HEK293 (cell line): ENCODE data around the gene SRPK3.

Source experiments
- CTCF ChIA-PET: fragments of 350-600 bp; formaldehyde crosslinking; extraction: SDS; loops from one replicate; lab custom pipeline; 2021; ENCODE audit warnings: antibody characterized with exemption; lab: Yijun Ruan, JAX
- POLR2A ChIA-PET: fragments of 300-600 bp; formaldehyde crosslinking; extraction: SDS; loops from one replicate; lab custom pipeline; 2020; ENCODE audit warnings: antibody characterized with exemption, inconsistent platforms; lab: Yijun Ruan, JAX
- H3K27ac ChIP-seq: fragments of 200-500 bp; sonication (Bioruptor generic); 2 replicates; pipeline ENCODE4 v1.5.1; 2014; ENCODE audit warnings: low read depth, low read length, control low read depth, inconsistent platforms; ENCODE audit errors: extremely low read depth
- H3K36me3 ChIP-seq, 2 experiments: fragments of 200-500 bp in 1 of 2; sonication (Bioruptor generic) in 1 of 2; 1 replicate in 1 of 2; 2 replicates in 1 of 2; pipeline ENCODE4 v1.5.1; 2014 to 2017; ENCODE audit warnings: inconsistent platforms in 2 of 2, low read length in 2 of 2; ENCODE audit not compliant: control insufficient read depth in 2 of 2, insufficient read depth in 1 of 2
- H3K4me1 ChIP-seq: fragments of 200-500 bp; sonication (Bioruptor generic); 2 replicates; pipeline ENCODE4 v1.5.1; 2014; ENCODE audit warnings: mild to moderate bottlenecking, low read length, inconsistent platforms; ENCODE audit not compliant: control insufficient read depth, insufficient read depth
- H3K4me3 ChIP-seq: 2 replicates; pipeline ENCODE4 v1.5.1; 2011; ENCODE audit warnings: low read depth, mild to moderate bottlenecking, control low read depth, low read length, moderate library complexity
- H3K9me3 ChIP-seq: fragments of 200-500 bp; sonication (Bioruptor generic); 2 replicates; pipeline ENCODE4 v1.5.1; 2014; ENCODE audit warnings: low read depth, low read length, inconsistent platforms; ENCODE audit not compliant: control insufficient read depth, insufficient read depth
- SP3 ChIP-seq: fragments of 450-650 bp; formaldehyde crosslinking; IDR thresholded peaks from 2 replicates; pipeline ENCODE4 v1.5.1; 2016; ENCODE audit warnings: missing biosample characterization, missing genetic modification characterization
- ZEB2 ChIP-seq: fragments of 450-650 bp; formaldehyde crosslinking; IDR thresholded peaks from 2 replicates; pipeline ENCODE4 v1.5.1; 2016; ENCODE audit warnings: missing biosample characterization, missing genetic modification characterization
- ZFHX2 ChIP-seq: fragments of 450-650 bp; formaldehyde crosslinking; conservative IDR thresholded peaks from 2 replicates; pipeline ENCODE4 v1.5.1; 2016; ENCODE audit warnings: missing biosample characterization, missing genetic modification characterization
- ZNF157 ChIP-seq: fragments of 450-650 bp; formaldehyde crosslinking; IDR thresholded peaks from 2 replicates; pipeline ENCODE4 v1.5.1; 2016; ENCODE audit warnings: missing biosample characterization, missing genetic modification characterization
- ZNF335 ChIP-seq: fragments of 450-650 bp; formaldehyde crosslinking; conservative IDR thresholded peaks from 2 replicates; pipeline ENCODE4 v1.5.1; 2016; ENCODE audit warnings: missing biosample characterization, missing genetic modification characterization
- ZNF391 ChIP-seq: fragments of 450-650 bp; formaldehyde crosslinking; IDR thresholded peaks from 2 replicates; pipeline ENCODE4 v1.5.1; 2016; ENCODE audit warnings: low read depth, missing biosample characterization, missing genetic modification characterization, borderline replicate concordance
- ZNF549 ChIP-seq: fragments of 450-650 bp; IDR thresholded peaks from 2 replicates; pipeline ENCODE4 v1.5.1; 2018; ENCODE audit warnings: missing biosample characterization, missing genetic modification characterization, mild to moderate bottlenecking, inconsistent platforms, moderate library complexity
- ZNF621 ChIP-seq: fragments of 450-650 bp; formaldehyde crosslinking; IDR thresholded peaks from 2 replicates; pipeline ENCODE4 v1.5.1; 2017; ENCODE audit warnings: missing biosample characterization, missing genetic modification characterization
- ZNF654 ChIP-seq: fragments of 450-650 bp; formaldehyde crosslinking; IDR thresholded peaks from 2 replicates; pipeline ENCODE4 v1.5.1; 2016; ENCODE audit warnings: low read depth, missing biosample characterization, missing genetic modification characterization
- ZNF670 ChIP-seq: fragments of 450-650 bp; formaldehyde crosslinking; IDR thresholded peaks from 2 replicates; pipeline ENCODE4 v1.5.1; 2016; ENCODE audit warnings: missing biosample characterization, missing genetic modification characterization, low read depth
- ZSCAN23 ChIP-seq: fragments of 450-650 bp; formaldehyde crosslinking; IDR thresholded peaks from 2 replicates; pipeline ENCODE4 v1.5.1; 2016; ENCODE audit warnings: missing biosample characterization, missing genetic modification characterization
- ZSCAN30 ChIP-seq: fragments of 450-650 bp; IDR thresholded peaks from 2 replicates; pipeline ENCODE4 v1.5.1; 2018; ENCODE audit warnings: missing biosample characterization, mild to moderate bottlenecking, missing genetic modification characterization, moderate library complexity
- TF ChIP-seq, protein P1 (sequence below): fragments of 450-650 bp; formaldehyde crosslinking; IDR thresholded peaks from 2 replicates; pipeline ENCODE4; 2016; ENCODE audit warnings: missing biosample characterization, missing genetic modification characterization
- TF ChIP-seq, protein P2 (sequence below): fragments of 450-650 bp; formaldehyde crosslinking; IDR thresholded peaks from 2 replicates; pipeline ENCODE4 v1.5.1; 2017; ENCODE audit warnings: missing biosample characterization, mild to moderate bottlenecking, missing genetic modification characterization, moderate library complexity
- TF ChIP-seq, protein P3 (sequence below): fragments of 450-650 bp; formaldehyde crosslinking; IDR thresholded peaks from 2 replicates; pipeline ENCODE4 v1.5.1; 2016; ENCODE audit warnings: missing biosample characterization, missing genetic modification characterization
- TF ChIP-seq, protein P4 (sequence below): fragments of 450-650 bp; formaldehyde crosslinking; conservative IDR thresholded peaks from 2 replicates; pipeline ENCODE4 v1.5.1; 2016; ENCODE audit warnings: low read depth, missing biosample characterization, missing genetic modification characterization
- TF ChIP-seq, protein P5 (sequence below): fragments of 450-650 bp; formaldehyde crosslinking; IDR thresholded peaks from 2 replicates; pipeline ENCODE4 v1.5.1; 2017; ENCODE audit warnings: missing biosample characterization, missing genetic modification characterization
- TF ChIP-seq, protein P6 (sequence below): fragments of 450-650 bp; formaldehyde crosslinking; IDR thresholded peaks from 2 replicates; pipeline ENCODE4 v1.5.1; 2016; ENCODE audit warnings: missing biosample characterization, missing genetic modification characterization

Gene SRPK3

DNA sequence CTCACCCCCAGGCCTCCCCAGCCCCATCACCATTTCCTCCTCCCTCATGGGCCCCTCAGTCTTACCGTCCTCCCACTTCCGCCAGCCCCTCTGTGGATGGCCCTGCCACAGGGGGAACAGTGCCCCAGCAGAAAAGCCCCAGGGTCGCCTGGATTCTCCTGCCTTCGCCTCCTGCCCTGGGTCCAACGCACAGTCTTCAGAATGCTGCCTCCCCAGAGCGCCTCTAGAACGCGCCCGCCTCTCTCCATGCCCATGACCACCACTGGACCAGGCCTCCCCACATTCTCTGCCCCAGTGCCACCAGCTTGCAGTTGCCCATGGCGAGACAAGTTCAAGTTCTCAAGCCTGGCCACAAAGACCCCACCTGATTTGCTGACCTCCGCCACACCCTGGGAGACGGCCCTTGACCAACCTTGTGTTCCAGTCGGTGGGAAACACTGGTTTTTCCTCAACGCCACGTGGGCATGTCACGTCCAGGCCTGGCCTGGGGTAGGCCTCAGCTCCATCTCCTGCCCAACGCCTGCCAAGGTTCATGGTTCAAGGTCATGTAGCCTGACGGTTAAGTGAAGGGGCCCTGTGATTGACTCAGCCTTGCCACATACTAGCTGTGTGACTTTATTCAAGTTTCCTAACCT, 17.4 kb upstream of the SRPK3 start:
- 0 out of 2 replicates have a peak, but pooled peaks cover 3% of the 10 kb centered on the region for H3K4me1 ChIP-seq
- TF ChIP-seq, protein P1, sequence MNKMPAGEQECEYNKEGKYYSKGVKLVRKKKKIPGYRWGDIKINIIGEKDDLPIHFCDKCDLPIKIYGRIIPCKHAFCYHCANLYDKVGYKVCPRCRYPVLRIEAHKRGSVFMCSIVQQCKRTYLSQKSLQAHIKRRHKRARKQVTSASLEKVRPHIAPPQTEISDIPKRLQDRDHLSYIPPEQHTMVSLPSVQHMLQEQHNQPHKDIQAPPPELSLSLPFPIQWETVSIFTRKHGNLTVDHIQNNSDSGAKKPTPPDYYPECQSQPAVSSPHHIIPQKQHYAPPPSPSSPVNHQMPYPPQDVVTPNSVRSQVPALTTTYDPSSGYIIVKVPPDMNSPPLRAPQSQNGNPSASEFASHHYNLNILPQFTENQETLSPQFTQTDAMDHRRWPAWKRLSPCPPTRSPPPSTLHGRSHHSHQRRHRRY (tag by site-specific recombination): no peak
- TF ChIP-seq, protein P2, sequence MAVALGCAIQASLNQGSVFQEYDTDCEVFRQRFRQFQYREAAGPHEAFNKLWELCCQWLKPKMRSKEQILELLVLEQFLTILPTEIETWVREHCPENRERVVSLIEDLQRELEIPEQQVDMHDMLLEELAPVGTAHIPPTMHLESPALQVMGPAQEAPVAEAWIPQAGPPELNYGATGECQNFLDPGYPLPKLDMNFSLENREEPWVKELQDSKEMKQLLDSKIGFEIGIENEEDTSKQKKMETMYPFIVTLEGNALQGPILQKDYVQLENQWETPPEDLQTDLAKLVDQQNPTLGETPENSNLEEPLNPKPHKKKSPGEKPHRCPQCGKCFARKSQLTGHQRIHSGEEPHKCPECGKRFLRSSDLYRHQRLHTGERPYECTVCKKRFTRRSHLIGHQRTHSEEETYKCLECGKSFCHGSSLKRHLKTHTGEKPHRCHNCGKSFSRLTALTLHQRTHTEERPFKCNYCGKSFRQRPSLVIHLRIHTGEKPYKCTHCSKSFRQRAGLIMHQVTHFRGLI (tag by site-specific recombination): no peak
- TF ChIP-seq ZNF549 (tag by site-specific recombination) (no peak), ZNF670 (tag by site-specific recombination) (no peak)
- TF ChIP-seq, protein P3, sequence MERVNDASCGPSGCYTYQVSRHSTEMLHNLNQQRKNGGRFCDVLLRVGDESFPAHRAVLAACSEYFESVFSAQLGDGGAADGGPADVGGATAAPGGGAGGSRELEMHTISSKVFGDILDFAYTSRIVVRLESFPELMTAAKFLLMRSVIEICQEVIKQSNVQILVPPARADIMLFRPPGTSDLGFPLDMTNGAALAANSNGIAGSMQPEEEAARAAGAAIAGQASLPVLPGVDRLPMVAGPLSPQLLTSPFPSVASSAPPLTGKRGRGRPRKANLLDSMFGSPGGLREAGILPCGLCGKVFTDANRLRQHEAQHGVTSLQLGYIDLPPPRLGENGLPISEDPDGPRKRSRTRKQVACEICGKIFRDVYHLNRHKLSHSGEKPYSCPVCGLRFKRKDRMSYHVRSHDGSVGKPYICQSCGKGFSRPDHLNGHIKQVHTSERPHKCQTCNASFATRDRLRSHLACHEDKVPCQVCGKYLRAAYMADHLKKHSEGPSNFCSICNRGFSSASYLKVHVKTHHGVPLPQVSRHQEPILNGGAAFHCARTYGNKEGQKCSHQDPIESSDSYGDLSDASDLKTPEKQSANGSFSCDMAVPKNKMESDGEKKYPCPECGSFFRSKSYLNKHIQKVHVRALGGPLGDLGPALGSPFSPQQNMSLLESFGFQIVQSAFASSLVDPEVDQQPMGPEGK (tag by site-specific recombination): no peak
- TF ChIP-seq, protein P4, sequence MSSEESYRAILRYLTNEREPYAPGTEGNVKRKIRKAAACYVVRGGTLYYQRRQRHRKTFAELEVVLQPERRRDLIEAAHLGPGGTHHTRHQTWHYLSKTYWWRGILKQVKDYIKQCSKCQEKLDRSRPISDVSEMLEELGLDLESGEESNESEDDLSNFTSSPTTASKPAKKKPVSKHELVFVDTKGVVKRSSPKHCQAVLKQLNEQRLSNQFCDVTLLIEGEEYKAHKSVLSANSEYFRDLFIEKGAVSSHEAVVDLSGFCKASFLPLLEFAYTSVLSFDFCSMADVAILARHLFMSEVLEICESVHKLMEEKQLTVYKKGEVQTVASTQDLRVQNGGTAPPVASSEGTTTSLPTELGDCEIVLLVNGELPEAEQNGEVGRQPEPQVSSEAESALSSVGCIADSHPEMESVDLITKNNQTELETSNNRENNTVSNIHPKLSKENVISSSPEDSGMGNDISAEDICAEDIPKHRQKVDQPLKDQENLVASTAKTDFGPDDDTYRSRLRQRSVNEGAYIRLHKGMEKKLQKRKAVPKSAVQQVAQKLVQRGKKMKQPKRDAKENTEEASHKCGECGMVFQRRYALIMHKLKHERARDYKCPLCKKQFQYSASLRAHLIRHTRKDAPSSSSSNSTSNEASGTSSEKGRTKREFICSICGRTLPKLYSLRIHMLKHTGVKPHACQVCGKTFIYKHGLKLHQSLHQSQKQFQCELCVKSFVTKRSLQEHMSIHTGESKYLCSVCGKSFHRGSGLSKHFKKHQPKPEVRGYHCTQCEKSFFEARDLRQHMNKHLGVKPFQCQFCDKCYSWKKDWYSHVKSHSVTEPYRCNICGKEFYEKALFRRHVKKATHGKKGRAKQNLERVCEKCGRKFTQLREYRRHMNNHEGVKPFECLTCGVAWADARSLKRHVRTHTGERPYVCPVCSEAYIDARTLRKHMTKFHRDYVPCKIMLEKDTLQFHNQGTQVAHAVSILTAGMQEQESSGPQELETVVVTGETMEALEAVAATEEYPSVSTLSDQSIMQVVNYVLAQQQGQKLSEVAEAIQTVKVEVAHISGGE (tag by site-specific recombination): no peak
- no peak overlapping the region for H3K4me3 ChIP-seq
- ChIA-PET POLR2A (interaction anchor here (1.1 kb wide), 2 partner anchors 165 to 182 kb away, joined by 3 read pairs; partner anchors contain the start of gene RENBP), CTCF (interaction anchor here (0.5 to 6.5 kb wide), 18 partner anchors 9 to 1374 kb away, joined by 3 to 63 read pairs (median 4); no protein-coding TSS in a partner anchor)
- no peaks in the 10 kb centered on the region for H3K9me3 ChIP-seq
- no peak overlapping the region for H3K27ac ChIP-seq
- no peaks in the 10 kb centered on the region for H3K36me3 ChIP-seq

DNA sequence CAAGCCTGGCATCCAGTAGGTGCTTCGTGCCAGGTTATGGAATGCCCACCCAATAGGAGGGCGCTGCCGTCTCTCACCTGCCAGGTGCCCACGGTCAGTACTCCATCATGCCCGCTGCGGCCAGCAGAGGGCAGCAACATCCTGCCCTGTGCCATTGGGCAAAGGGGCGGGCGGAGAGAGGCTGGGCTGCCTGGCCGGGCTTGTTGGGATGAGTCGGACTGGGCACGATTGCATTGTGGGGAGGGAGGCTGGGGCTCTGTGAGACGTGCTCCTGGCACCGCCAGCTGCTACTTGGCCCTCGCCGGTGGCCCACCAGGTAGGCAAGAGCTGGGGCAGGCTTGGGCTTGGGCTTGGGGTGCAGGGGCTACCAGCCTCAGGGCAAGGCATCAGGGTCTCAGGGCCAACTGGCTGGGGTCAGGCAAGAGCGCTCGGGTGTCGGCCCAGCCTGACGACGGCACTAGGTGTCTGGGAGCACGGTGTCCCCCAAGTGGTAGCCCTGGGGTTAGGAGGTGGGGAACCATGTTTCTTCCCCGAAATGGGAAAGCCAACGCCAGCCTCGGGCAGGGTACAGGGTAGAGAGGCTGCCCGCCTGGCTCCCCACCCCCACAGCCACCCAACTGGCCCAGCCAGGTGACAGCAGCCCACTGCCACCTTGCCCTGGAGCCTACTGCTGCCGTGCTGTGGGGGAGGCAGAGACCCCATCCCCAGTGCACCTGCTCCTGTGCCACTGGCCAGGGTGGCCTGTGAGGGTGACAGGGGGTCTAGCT, 16.7 kb upstream of the SRPK3 start, which contains the start of gene PLXNB3:
Gene PLXNB3 (plus strand): TSS at position 261 of the 767 bp plus-strand sequence. CDS start 1,287 bp downstream, outside the sequence.
- Histone ChIP-seq H3K4me3 (no peak within 1 kb of the TSS), H3K9me3 (no peaks in the 10 kb centered on the region), H3K27ac (no peak within 1 kb of the TSS), H3K4me1 (0 out of 2 replicates have a peak, but pooled peaks cover 3% of the 10 kb centered on the region), H3K36me3 (no peaks in the 10 kb centered on the region)
- ChIA-PET POLR2A (interaction anchor here (1.1 kb wide), 1 partner anchor 181 kb away, joined by 3 read pairs; the partner anchor contains the start of gene RENBP), CTCF (interaction anchor here (0.6 to 6.5 kb wide), 14 partner anchors 9 to 269 kb away, joined by 3 to 63 read pairs (median 4); partner anchors contain the start of genes IDH3G and SSR4)
- TF ChIP-seq ZNF157 (tag by site-specific recombination): no peak
- no peak for TF ChIP-seq ZNF621 (tag by site-specific recombination)
- TF ChIP-seq, protein P5, sequence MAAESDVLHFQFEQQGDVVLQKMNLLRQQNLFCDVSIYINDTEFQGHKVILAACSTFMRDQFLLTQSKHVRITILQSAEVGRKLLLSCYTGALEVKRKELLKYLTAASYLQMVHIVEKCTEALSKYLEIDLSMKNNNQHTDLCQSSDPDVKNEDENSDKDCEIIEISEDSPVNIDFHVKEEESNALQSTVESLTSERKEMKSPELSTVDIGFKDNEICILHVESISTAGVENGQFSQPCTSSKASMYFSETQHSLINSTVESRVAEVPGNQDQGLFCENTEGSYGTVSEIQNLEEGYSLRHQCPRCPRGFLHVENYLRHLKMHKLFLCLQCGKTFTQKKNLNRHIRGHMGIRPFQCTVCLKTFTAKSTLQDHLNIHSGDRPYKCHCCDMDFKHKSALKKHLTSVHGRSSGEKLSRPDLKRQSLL (tag by site-specific recombination): no peak
- peak; percentile 96 for TF ChIP-seq ZNF654 (tag by site-specific recombination)
- TF ChIP-seq ZFHX2 (tag by site-specific recombination): no peak
- TF ChIP-seq ZNF335 (tag by site-specific recombination): no peak; the same call in 1 of the 2 replicates
- no peak for TF ChIP-seq ZSCAN23 (tag by site-specific recombination)
- peak; percentile 57; the same call in 1 of the 2 replicates for TF ChIP-seq ZSCAN30
- TF ChIP-seq, protein P6, sequence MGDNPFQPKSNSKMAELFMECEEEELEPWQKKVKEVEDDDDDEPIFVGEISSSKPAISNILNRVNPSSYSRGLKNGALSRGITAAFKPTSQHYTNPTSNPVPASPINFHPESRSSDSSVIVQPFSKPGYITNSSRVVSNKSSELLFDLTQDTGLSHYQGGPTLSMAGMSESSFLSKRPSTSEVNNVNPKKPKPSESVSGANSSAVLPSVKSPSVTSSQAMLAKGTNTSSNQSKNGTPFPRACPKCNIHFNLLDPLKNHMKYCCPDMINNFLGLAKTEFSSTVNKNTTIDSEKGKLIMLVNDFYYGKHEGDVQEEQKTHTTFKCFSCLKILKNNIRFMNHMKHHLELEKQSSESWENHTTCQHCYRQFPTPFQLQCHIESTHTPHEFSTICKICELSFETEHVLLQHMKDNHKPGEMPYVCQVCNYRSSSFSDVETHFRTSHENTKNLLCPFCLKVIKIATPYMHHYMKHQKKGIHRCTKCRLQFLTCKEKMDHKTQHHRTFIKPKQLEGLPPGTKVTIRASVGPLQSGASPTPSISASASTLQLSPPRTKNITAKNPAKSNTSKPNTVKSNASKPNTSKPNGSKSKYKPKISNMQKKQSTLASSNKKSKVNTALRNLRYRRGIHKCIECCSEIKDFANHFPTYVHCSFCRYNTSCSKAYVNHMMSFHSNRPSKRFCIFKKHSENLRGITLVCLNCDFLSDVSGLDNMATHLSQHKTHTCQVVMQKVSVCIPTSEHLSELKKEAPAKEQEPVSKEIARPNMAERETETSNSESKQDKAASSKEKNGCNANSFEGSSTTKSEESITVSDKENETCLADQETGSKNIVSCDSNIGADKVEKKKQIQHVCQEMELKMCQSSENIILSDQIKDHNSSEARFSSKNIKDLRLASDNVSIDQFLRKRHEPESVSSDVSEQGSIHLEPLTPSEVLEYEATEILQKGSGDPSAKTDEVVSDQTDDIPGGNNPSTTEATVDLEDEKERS (tag by site-specific recombination): no peak
- TF ChIP-seq ZNF391: no peak; the same call in 1 of the 2 replicates
- peak; percentile 37; the same call in 1 of the 2 replicates for TF ChIP-seq SP3 (tag by site-specific recombination)
- TF ChIP-seq ZEB2 (tag by site-specific recombination): peak; percentile 87
